HG02610 (cell line): ENCODE data around the gene PDE4C.

ENCODE experiments used
- ATAC-seq: cut with Tn5 transposase; IDR thresholded peaks from one replicate; pipeline ENCODE4 v1.9.1; 2021; ENCODE audit warnings: mild to moderate bottlenecking, moderate library complexity; ENCODE audit not compliant: unreplicated experiment

Gene PDE4C

GRCh38 chr19:18254546-18255503, 28.6 kb upstream of the PDE4C start:
- no peak for ATAC-seq

- ATAC-seq: no peak
Measured at GRCh38 chr19:18253716-18254115, 27.5 kb upstream of the PDE4C start.

GRCh38 chr19:18253130-18253529, 26.9 kb upstream of the PDE4C start:
- no peak for ATAC-seq

GRCh38 chr19:18252370-18252717, 26.1 kb upstream of the PDE4C start:
- no peak for ATAC-seq

DNA sequence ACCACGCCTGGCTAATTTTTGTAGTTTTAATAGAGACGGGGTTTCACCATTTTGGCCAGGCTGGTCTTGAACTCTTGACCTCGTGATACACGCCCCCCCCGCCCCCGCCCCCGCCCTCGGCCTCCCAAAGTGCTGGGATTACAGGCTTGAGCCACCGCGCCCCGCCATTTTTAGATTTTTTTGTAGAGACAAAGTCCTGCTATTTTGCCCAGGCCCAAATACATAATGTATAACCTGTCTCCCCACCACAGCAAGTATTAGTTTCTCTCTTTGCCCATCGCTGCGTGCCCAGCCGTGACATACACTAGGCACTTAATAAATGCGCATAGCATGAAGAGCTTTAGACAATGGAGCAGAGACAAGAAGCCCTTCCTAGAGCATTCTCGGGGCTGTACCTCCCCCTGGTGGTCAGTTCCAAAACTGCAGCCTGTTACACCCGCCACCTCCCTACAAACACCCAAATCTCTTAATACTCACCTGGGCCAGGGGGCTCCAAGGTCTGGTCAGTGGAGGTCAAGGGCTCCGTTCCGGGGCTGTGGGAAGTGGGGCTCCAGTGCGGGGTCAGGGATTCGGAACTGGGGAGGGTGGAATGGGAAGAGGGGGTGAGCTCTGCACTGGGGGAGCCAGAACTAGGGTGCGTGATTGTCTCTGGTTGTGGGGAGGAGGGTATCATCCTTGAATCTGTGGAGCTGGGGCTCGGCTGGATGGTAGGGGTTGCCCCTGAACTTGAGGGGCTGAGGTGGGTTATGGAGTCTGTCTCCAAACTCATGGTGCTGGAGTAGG, 25.5 kb upstream of the PDE4C start:
- no peak for ATAC-seq

- no peak for ATAC-seq
Measured at GRCh38 chr19:18249834-18250233, 23.6 kb upstream of the PDE4C start.

GRCh38 chr19:18245297-18245696, 19.1 kb upstream of the PDE4C start:
- no peak for ATAC-seq

GRCh38 chr19:18239303-18239702, 13.1 kb upstream of the PDE4C start:
- no peak for ATAC-seq

- no peak for ATAC-seq
Measured at GRCh38 chr19:18234194-18234593, 8.0 kb upstream of the PDE4C start.

GRCh38 chr19:18233224-18233825, 7.1 kb upstream of the PDE4C start:
- no peak for ATAC-seq

DNA sequence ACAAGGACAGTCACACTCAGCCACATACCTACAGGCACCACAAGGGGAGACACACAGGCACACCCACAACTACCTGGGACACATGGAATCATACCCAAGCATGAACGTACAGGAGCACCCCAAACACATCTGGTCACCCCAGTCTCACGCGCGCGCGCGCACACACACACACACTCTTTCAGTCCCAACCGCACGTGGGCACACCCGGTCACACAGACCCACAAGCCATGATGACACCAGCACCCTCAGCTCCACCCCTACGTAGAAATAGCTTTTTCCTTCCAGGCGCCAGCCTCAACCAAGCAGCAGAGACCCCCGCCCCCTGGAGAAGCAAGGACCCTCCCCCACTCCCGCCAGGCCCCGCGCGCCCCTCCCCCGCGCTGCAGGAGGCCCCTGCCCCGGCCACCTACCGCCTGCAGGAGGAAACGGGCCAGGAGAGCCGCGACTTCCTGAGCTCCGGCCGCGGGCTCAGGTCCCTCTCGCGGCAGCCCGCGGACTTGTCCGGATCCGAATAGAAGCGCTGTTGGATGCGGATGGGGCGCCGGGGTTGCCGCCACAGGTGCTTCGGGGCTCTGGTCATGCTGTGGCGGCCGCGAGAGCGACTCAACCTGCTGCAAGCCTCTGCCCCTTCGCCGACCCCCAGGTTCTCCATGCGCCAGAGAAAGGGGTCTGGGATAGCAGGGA, 6.4 kb upstream of the PDE4C start:
- ATAC-seq: no peak

DNA sequence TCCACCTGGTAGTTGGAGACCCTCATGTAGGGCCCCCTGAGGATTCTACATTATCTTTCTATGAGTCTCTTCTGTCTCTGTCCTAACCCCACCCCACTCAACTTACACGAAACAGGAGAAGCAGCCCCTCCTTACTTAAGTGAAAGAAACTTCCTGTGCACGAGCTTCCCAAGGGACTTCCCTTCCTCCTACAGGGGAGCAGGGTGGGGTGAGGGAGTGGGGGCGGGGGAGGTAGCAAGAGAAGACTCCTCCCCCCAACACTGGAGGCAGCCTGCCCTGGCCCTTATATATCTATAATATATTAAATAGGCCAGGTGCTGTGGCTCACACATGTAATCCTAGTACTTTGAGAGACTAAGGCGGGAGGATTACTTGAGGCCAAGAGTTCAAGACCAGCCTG, 5.5 kb upstream of the PDE4C start:
- ATAC-seq: no peak

GRCh38 chr19:18230941-18231734, 4.9 kb upstream of the PDE4C start:
- ATAC-seq: no peak

GRCh38 chr19:18229915-18230314, 3.7 kb upstream of the PDE4C start:
- no peak for ATAC-seq

- no peak for ATAC-seq
Measured at GRCh38 chr19:18229474-18229873, 3.2 kb upstream of the PDE4C start.

GRCh38 chr19:18227781-18228271, 1.6 kb upstream of the PDE4C start:
- ATAC-seq: no peak

GRCh38 chr19:18226956-18227780, 930 bp upstream of the PDE4C start:
- no peak for ATAC-seq

DNA sequence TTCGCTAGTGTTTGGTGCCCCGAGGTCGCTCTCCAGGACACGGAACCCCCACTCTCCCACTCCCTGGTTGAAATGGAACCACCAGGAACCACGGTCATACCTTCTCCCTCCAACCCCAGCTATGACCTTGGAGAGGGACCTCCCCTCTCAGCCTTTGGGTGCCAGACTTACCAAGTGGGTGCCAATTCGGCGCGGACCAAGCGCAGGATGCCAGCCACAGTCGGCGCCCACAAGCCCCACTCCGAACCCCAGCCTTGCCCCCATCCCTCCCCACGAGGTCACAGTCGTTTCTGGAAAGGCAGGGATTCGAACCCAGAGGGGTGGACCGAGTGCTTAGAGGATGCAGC, 910 bp downstream of the PDE4C start:
- ATAC-seq: no peak
